Measurements from ENCODE around the gene GOLIM4.

The GOLIM4 gene

GRCh38 chr3:168095611-168096209, at the start of gene GOLIM4:
Gene GOLIM4, minus strand, starts transcription at chr3:168095924. Its CDS starts 639 bp downstream, at chr3:168095285.
- peak; percentile 21 for TF ChIP-seq EGR1 (IDR thresholded peaks at IDR 0.05)
- 0 out of 2 replicates have a peak, but pooled peaks have one; percentile 21 for TF ChIP-seq EP300 (IDR thresholded peaks at IDR 0.05; ENCODE audit: borderline replicate concordance)
- TF ChIP-seq CREB1 (IDR thresholded peaks at IDR 0.05; ENCODE audit: low read depth) = peak; percentile 67
- TF ChIP-seq USF1 (IDR thresholded peaks at IDR 0.05) = peak; percentile 61; the same call in 1 of the 2 replicates
- TF ChIP-seq FOXM1 (IDR thresholded peaks at IDR 0.05; ENCODE audit: borderline replicate concordance, low read depth) = no peak
- peak; percentile 46; the same call in 1 of the 2 replicates for TF ChIP-seq TCF12 (IDR thresholded peaks at IDR 0.05; ENCODE audit: low read depth)
- no peak; the same call in none of the 2 replicates for TF ChIP-seq TAF1 (IDR thresholded peaks at IDR 0.05; ENCODE audit: low read depth)
- TF ChIP-seq ZBTB7A (IDR thresholded peaks at IDR 0.05; ENCODE audit: low read depth) = peak; percentile 71; the same call in 1 of the 2 replicates

GRCh38 chr3:168141405-168141998, 45.8 kb upstream of the GOLIM4 start:
- TF ChIP-seq ZBTB7A (IDR thresholded peaks at IDR 0.05; ENCODE audit: low read depth) (no peak), FOXM1 (IDR thresholded peaks at IDR 0.05; ENCODE audit: borderline replicate concordance, low read depth) (no peak), TCF12 (IDR thresholded peaks at IDR 0.05; ENCODE audit: low read depth) (no peak), CEBPB (IDR thresholded peaks at IDR 0.05) (no peak), REST (IDR thresholded peaks at IDR 0.05; ENCODE audit: low read depth) (no peak), USF1 (IDR thresholded peaks at IDR 0.05) (no peak), RAD21 (IDR thresholded peaks at IDR 0.05; ENCODE audit: low read depth) (no peak), EGR1 (IDR thresholded peaks at IDR 0.05) (no peak), YY1 (IDR thresholded peaks at IDR 0.05; ENCODE audit: low read depth) (no peak), NFIC (IDR thresholded peaks at IDR 0.05) (no peak), TEAD4 (IDR thresholded peaks at IDR 0.05) (no peak), EP300 (IDR thresholded peaks at IDR 0.05; ENCODE audit: borderline replicate concordance) (no peak), CREB1 (IDR thresholded peaks at IDR 0.05; ENCODE audit: low read depth) (no peak), TAF1 (IDR thresholded peaks at IDR 0.05; ENCODE audit: low read depth) (no peak), MAX (IDR thresholded peaks at IDR 0.05) (no peak)

GRCh38 chr3:168139947-168140346, 44.2 kb upstream of the GOLIM4 start:
- no peak for TF ChIP-seq REST (IDR thresholded peaks at IDR 0.05; ENCODE audit: low read depth)
- TF ChIP-seq EP300 (IDR thresholded peaks at IDR 0.05; ENCODE audit: borderline replicate concordance) = no peak

- TF ChIP-seq ZBTB7A (IDR thresholded peaks at IDR 0.05; ENCODE audit: low read depth) (no peak), TAF1 (IDR thresholded peaks at IDR 0.05; ENCODE audit: low read depth) (no peak), TEAD4 (IDR thresholded peaks at IDR 0.05) (no peak), EGR1 (IDR thresholded peaks at IDR 0.05) (no peak), CREB1 (IDR thresholded peaks at IDR 0.05; ENCODE audit: low read depth) (no peak), MAX (IDR thresholded peaks at IDR 0.05) (no peak), NFIC (IDR thresholded peaks at IDR 0.05) (no peak), USF1 (IDR thresholded peaks at IDR 0.05) (no peak), YY1 (IDR thresholded peaks at IDR 0.05; ENCODE audit: low read depth) (no peak), REST (IDR thresholded peaks at IDR 0.05; ENCODE audit: low read depth) (no peak), TCF12 (IDR thresholded peaks at IDR 0.05; ENCODE audit: low read depth) (no peak)
Measured at GRCh38 chr3:168138421-168138820, 42.7 kb upstream of the GOLIM4 start.

Measured in Ishikawa (cell line).